NOMO-1 treated with DMSO at 0.1 percent for 48 hours (cell line): ENCODE results near the gene MYLK2.

Source experiments
- DNase-seq: peaks from one replicate; lab custom pipeline; 2025; ENCODE audit not compliant: unreplicated experiment; lab: John Stamatoyannopoulos, UW

The MYLK2 gene

GRCh38 chr20:31835554-31835953, 16.4 kb downstream of the MYLK2 start:
- DNase-seq = no peak

GRCh38 chr20:31835977-31836852, 17.1 kb downstream of the MYLK2 start:
- peak; percentile 77 for DNase-seq

- DNase-seq = no peak
These were observed 17.9 kb downstream of the MYLK2 start for GRCh38 chr20:31836853-31837608.

- no peak for DNase-seq
These were observed 18.8 kb downstream of the MYLK2 start for GRCh38 chr20:31837896-31838397.

- peak; percentile 10 for DNase-seq
These were observed 19.6 kb downstream of the MYLK2 start for GRCh38 chr20:31838646-31839292.

- DNase-seq = no peak
These were observed 20.8 kb downstream of the MYLK2 start for GRCh38 chr20:31839782-31840487.

- no peak for DNase-seq
These were observed 22.0 kb downstream of the MYLK2 start for GRCh38 chr20:31840906-31841816.

GRCh38 chr20:31841928-31842327, 22.8 kb downstream of the MYLK2 start:
- DNase-seq = no peak

GRCh38 chr20:31842471-31843157, 23.5 kb downstream of the MYLK2 start:
- no peak for DNase-seq

- no peak for DNase-seq
These were observed 24.1 kb downstream of the MYLK2 start for GRCh38 chr20:31843288-31843687.

- no peak for DNase-seq
These were observed 24.7 kb downstream of the MYLK2 start for GRCh38 chr20:31843881-31844280.

- no peak for DNase-seq
These were observed 25.7 kb downstream of the MYLK2 start for GRCh38 chr20:31844737-31845299.

GRCh38 chr20:31845300-31845863, 26.2 kb downstream of the MYLK2 start, which contains the start of gene FOXS1:
TSS of gene FOXS1 (minus strand) at chr20:31845604. CDS start at chr20:31845542, 62 bp downstream.
- DNase-seq = no peak

GRCh38 chr20:31846793-31847138, 27.6 kb downstream of the MYLK2 start:
- DNase-seq = no peak

GRCh38 chr20:31848088-31848999, 29.2 kb downstream of the MYLK2 start:
- DNase-seq = no peak

GRCh38 chr20:31849306-31849930, 30.3 kb downstream of the MYLK2 start:
- no peak for DNase-seq
